Heart right ventricle (tissue), 16 donors: Measurements from ENCODE around the gene ZNF831. TPM values are rescaled to one million over a fixed set of nuclear protein-coding genes. Genes with fewer than 3 reads are reported as not detected.

ENCODE experiments used
- ATAC-seq, 8 donors: fragments of 200-7000 bp; cut with Tn5 transposase; one replicate each; pipeline ENCODE4 v1.9.1; 2020; ENCODE audit warnings: mild to moderate bottlenecking in 8 of 8, moderate library complexity in 8 of 8, moderate number of reproducible peaks in 1 of 8
- DNase-seq, 2 donors: peaks; one replicate each; pipeline ENCODE4 v3.0.0-alpha.2; 2020
- H3K27ac ChIP-seq, 10 donors: fragments of 200-600 bp; sonication (generic) in 2 of 10; one replicate each; pipeline versions ENCODE4 v1.5.0 to v1.8.0; 2020 to 2022; ENCODE audit warnings: mild to moderate bottlenecking in 3 of 10
- H3K27me3 ChIP-seq, 7 donors: fragments of 200-600 bp; one replicate each; pipeline ENCODE4 v1.8.0; 2021 to 2022; ENCODE audit warnings: mild to moderate bottlenecking in 2 of 7
- H3K36me3 ChIP-seq, 9 donors: fragments of 200-600 bp; sonication (generic) in 1 of 9; one replicate each; pipeline versions ENCODE4 v1.5.0 to v1.8.0; 2020 to 2022; ENCODE audit warnings: mild to moderate bottlenecking in 2 of 9
- H3K4me1 ChIP-seq, 9 donors: fragments of 200-600 bp; sonication (generic) in 1 of 9; one replicate each; pipeline versions ENCODE4 v1.5.0 to v1.8.0; 2020 to 2022; ENCODE audit warnings: mild to moderate bottlenecking in 4 of 9
- H3K4me3 ChIP-seq, 10 donors: fragments of 200-600 bp; sonication (generic) in 2 of 10; one replicate each; pipeline versions ENCODE4 v1.5.0 to v1.8.0; 2020 to 2022; ENCODE audit warnings: mild to moderate bottlenecking in 7 of 10, moderate library complexity in 2 of 10
- H3K9me3 ChIP-seq, 11 donors: fragments of 200-600 bp in 10 of 11; sonication (generic) in 2 of 11; one replicate each; pipeline versions ENCODE4 v1.5.0 to v1.8.0; 2013 to 2022; ENCODE audit warnings: mild to moderate bottlenecking in 2 of 11, control low read depth in 1 of 11, moderate library complexity in 1 of 11
- WGBS, 2 donors: extraction: QIAGEN DNeasy Blood & Tissue Kit; methylation state at CpG; one replicate each; pipeline ENCODE4 v1.1.7; 2013; ENCODE audit warnings: inconsistent platforms in 1 of 2; 5-methylcytosine and 5-hydroxymethylcytosine counted together
- intact Hi-C, 10 donors: fragments of 100-400 bp; cut with DNase I; formaldehyde crosslinking; loops; one replicate each; pipeline versions ENCODE4 v1.11.1 to v1.14.2; 2022
- polyA plus RNA-seq, 2 donors: library from polyadenylated mRNA; stranded (reverse); fragments of 200-250 nt; gene quantifications; one replicate each; pipeline ENCODE4 v1.2.3, GENCODE V29; 2013
- total RNA-seq, 10 donors: library from RNA; stranded (reverse); fragmentation: NEBNext Ultra II Directional in 3 of 10; extraction: Animal tissue kit (Norgen Biotek cat#: 25700) in 3 of 10; gene quantifications; one replicate each; pipeline versions ENCODE4 v1.2.1 to v1.2.4, GENCODE V29; 2021 to 2023
- TF ChIP-seq, protein P1 (sequence below), 9 donors: fragments of 200-600 bp; sonication (generic) in 2 of 9; IDR thresholded peaks; one replicate each; pipeline versions ENCODE4 v1.5.0 to v1.8.0; 2021 to 2022; ENCODE audit warnings: antibody characterized with exemption in 9 of 9, mild to moderate bottlenecking in 5 of 9, moderate library complexity in 1 of 9
- donor health status: Arrhythmogenic right ventricular cardiomyopathy.
- donor health status: ischemic (EF 13 %, LVEDD 7.1; RV severe dilation, severe dysfunction).
- donor health status: healthy with polysubstance abuse.
- donor health status: DM: no; HTN: yes; CAD: no.
- donor health status: DM: no; HTN: no; CAD: no.
- donor health status: ischemic (EF 25% LVEDD 6.9; RV normal size, moderate dysfunction).
- donor health status: ischemic (EF 25% LVEDD 5.7; RV mildly dilated, moderate dysfunction).
- donor health status: healthy.
- donor health status: DM: yes; HTN: yes; CAD: no.
- donor health status: Ischemic cardiomyopathy.
- donor health status: ischemic (EF 35%, LVEDD 5.7; RV mildly dilated, moderate dysfunction).
- donor health status: nonischemic (EF 11% LVEDD 7.7; RV severe dilation, severe dysfunction).
- donor health status: DM: yes; HTN: yes; CAD: no.
- donor health status: PGD.
- donor health status: ischemic (EF 29% LVEDD 5.4; RV normal size, mild dysfunction).
- donor health status: nonischemic (EF 23%, LVEDD 6.1; RV moderate dilation, normal function).

The ZNF831 gene
- total and polyA plus RNA-seq, 12 donors: 0.01 to 0.72 (median 0.11) TPM; not detected in 1

DNA sequence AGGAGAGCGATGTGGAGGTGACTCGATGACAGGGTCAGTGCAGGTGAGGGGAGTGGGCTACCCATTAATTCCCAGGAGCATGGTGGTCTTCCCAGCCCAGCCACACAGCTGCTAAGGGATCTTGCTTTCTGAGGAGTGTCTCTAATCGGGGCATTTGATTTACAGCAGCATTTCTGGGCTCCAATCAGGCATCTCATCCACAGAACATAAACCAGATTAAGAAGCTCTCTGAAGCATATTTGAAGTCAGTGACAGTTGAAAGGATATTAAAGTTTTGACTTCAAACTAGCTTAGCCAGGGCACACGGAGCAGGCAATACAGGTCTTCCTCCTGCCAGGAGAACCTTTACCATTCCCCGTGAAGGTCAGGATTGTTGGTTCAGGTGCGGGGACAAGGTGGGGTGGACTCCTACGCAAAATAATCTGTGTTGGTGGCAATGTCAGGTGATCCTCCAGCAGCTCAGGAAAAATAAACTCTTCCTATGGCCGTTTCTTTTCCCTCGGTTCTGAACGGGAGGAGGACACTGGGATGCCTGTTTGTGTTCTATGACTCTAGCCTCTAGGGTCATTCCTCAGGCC, 39.9 kb upstream of the ZNF831 start:
- Histone ChIP-seq H3K27me3 (peaks cover 0 to 18% (median 0%) of the 10 kb centered on the region in 7 donors), H3K27ac (peak overlapping the region in 1 of 10 donors; percentile 69), H3K36me3 (no peaks in the 10 kb centered on the region), H3K4me1 (peaks cover 0 to 16% (median 0%) of the 10 kb centered on the region in 9 donors), H3K9me3 (peaks cover 0 to 6% (median 0%) of the 10 kb centered on the region in 11 donors), H3K4me3 (no peak overlapping the region)
- TF ChIP-seq, protein P1, sequence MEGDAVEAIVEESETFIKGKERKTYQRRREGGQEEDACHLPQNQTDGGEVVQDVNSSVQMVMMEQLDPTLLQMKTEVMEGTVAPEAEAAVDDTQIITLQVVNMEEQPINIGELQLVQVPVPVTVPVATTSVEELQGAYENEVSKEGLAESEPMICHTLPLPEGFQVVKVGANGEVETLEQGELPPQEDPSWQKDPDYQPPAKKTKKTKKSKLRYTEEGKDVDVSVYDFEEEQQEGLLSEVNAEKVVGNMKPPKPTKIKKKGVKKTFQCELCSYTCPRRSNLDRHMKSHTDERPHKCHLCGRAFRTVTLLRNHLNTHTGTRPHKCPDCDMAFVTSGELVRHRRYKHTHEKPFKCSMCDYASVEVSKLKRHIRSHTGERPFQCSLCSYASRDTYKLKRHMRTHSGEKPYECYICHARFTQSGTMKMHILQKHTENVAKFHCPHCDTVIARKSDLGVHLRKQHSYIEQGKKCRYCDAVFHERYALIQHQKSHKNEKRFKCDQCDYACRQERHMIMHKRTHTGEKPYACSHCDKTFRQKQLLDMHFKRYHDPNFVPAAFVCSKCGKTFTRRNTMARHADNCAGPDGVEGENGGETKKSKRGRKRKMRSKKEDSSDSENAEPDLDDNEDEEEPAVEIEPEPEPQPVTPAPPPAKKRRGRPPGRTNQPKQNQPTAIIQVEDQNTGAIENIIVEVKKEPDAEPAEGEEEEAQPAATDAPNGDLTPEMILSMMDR (IDR thresholded peaks at IDR 0.05): no peak
- ATAC-seq: no peak
- 81 to 85% methylated on average over 10 of the region's 10 CpGs for WGBS, 2 donors
- DNase-seq: no peak
- intact Hi-C loops: no loop called here

DNA sequence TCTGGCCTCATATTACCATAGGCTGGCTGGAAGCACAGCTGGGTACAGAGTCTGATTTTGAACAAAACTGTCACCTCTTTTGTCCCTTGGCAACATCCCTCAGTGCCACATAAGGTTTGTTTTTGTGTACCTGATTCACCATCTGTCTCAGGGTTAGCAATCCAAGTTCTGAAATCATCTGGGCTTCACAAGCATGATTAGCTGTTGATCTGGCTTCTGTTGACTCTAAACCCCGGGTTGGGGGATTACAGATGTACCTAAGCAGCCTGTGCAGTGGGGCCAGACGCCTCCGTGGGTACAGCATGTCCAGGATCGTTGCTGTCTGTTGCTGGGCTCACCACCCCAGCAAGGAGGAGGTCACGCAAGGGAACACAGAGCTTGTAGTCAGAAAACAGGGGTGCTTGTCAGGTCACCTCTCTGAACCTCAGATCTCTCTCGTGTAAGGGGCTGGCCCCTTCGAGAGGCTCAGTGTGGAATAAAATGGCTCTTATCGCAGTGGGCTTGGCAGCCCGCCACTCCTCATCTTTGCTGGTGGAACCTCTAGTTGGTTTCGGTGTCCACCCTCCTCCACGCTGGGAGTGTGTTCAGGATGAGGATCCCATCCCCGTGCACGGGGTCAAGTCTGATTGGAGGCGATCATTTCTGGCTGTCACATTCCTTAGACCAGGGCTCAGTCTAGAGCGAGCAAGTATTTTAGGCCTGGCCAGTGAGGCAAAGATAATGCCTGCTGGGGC, 39.2 kb upstream of the ZNF831 start:
- intact Hi-C loops: no loop called here
- TF ChIP-seq, protein P1 (IDR thresholded peaks at IDR 0.05): no peak
- peaks cover 0 to 16% (median 0%) of the 10 kb centered on the region in 7 donors for H3K27me3 ChIP-seq
- no peaks in the 10 kb centered on the region for H3K36me3 ChIP-seq
- H3K9me3 ChIP-seq: peaks cover 0 to 6% (median 0%) of the 10 kb centered on the region in 11 donors
- DNase-seq (no peak), ATAC-seq (no peak)
- H3K4me3 ChIP-seq: no peak overlapping the region
- 76 to 78% methylated on average over 15 of the region's 15 CpGs for WGBS, 2 donors
- no peak overlapping the region for H3K27ac ChIP-seq
- peaks cover 0 to 16% (median 0%) of the 10 kb centered on the region in 9 donors for H3K4me1 ChIP-seq

DNA sequence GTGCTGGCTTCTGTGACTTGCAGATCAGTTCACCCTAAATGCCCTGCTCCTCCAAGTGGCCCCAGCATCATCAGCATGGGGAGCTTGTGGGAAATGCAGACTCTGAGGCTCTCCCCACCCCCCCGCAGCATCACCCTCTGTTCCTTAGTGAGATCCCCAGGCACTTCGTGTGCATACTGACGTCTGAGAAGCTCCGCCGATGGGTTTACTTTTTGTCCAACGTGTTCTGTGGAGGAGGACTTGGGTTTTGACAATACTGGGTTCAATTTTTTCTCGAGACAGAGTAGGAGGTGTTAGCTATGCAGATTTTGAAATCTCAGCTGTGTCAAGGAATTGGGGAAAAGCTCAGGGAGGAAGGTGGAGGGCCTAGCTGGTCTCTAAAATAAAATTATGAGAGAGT, 38.3 kb upstream of the ZNF831 start:
- Histone ChIP-seq H3K9me3 (peaks cover 0 to 6% (median 0%) of the 10 kb centered on the region in 11 donors), H3K4me3 (no peak overlapping the region), H3K27ac (no peak overlapping the region), H3K36me3 (no peaks in the 10 kb centered on the region), H3K4me1 (peaks cover 0 to 11% (median 0%) of the 10 kb centered on the region in 9 donors), H3K27me3 (peaks cover 0 to 16% (median 0%) of the 10 kb centered on the region in 7 donors)
- intact Hi-C loops: no loop called here
- no peak for ATAC-seq
- TF ChIP-seq, protein P1 (IDR thresholded peaks at IDR 0.05): no peak
- DNase-seq: no peak
- WGBS, 2 donors: 81 to 88% methylated on average over 7 of the region's 7 CpGs

DNA sequence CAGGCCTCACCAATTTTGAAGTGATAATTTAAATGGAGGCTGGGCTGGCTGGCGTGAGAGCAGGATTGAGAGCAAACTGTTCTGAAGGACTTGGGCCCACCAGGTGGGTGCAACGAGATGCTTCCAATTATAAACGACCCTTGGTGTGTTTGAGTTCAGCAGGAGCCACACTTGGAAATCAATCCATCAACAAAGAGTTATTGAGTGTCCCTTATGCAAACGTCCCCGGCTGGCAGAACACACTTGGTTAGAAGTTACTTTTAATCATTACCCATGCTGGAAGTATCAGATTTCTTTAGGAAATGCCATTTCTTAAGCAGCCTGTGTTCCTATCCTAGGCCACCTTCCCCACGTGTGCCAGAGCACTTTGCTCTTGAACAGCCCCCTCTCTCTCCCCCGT, 37.8 kb upstream of the ZNF831 start:
- ATAC-seq (no peak), DNase-seq (no peak)
- 63 to 64% methylated on average over 7 of the region's 7 CpGs for WGBS, 2 donors
- Histone ChIP-seq H3K36me3 (no peaks in the 10 kb centered on the region), H3K27me3 (peaks cover 0 to 16% (median 0%) of the 10 kb centered on the region in 7 donors), H3K9me3 (peaks cover 0 to 6% (median 0%) of the 10 kb centered on the region in 11 donors), H3K4me3 (no peak overlapping the region), H3K4me1 (peaks cover 0 to 6% (median 0%) of the 10 kb centered on the region in 9 donors), H3K27ac (no peak overlapping the region)
- intact Hi-C loops: no loop called here
- TF ChIP-seq, protein P1 (IDR thresholded peaks at IDR 0.05): no peak
